ENCODE data around the gene LPGAT1.
"Not testable (repeated sequence)": the region's sequence is repeated elsewhere in the genome, so short reads cannot be mapped to it uniquely, and the experiment has no call there.

LPGAT1 gene

DNA sequence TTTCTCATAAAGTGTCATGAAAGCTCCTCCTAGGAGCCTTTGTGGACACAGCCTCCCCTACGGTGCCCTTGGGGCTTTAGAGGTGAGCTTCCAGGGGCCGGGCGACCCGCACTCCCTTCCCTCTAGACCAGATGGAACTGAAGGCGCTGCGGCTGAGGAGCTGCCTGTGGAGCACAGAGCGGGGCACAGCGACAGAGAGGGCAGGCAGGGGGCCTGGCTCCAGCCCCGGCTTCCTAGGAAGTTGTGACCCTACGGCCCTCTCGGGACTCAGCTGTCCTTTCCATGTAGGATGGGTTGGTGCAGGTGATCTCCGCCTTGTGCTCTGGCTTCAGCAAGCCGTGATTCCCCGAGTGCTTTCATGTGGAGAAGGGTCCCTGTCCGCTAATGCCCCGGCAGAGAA lies 131.5 kb downstream of the LPGAT1 start:
- DNase-seq, result no peak

- peak; percentile 56 for DNase-seq
These were observed 132.2 kb downstream of the LPGAT1 start for GRCh38 chr1:211698161-211699026.

GRCh38 chr1:211697356-211697755 lies 133.2 kb downstream of the LPGAT1 start:
- DNase-seq, result no peak

DNA sequence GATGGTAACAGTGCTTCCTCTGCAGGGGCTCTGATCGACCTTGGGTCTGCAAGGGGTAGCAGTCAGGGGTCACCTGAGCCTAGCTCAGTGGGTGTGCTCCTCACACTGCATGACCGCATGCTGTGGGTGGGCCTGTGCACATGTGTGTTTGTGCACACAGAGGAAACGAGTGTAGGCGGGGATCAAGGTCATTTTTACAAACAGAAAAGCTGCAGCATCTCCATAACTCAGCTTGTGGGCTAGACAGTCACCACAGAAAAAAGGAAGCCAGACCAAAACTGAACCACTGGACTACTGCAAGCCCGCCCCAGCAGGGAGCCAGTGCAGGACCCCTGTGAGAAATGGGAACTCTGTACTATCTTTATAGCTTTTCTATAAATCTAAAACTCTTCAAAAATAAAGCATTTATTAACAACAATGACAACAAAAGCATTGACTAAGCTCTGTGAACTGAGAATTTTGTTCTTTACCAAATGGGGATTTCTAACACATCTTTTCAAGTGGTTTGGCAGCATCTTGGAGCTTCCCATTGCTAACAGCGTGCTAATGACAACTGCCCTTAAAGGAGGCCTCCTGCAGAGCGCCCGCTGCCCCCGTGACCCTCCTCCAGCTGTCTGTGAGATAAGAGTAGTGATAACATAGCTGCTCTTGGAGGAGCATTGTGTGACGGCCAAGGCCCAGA lies 135.3 kb downstream of the LPGAT1 start:
- DNase-seq, result no peak

GRCh38 chr1:211693911-211694310 lies 136.7 kb downstream of the LPGAT1 start:
- DNase-seq, result not testable (repeated sequence)
